ENCODE results near the gene EHMT2. TPM values are rescaled to one million over a fixed set of nuclear protein-coding genes. Genes with fewer than 3 reads are reported as not detected.

The EHMT2 gene
- total and polyA plus RNA-seq, 2 of the 8 experiments (the other 6 are each of a cell fraction or from before 2014, with no cell fraction given): 125 to 177 TPM

- TF ChIP-seq, protein P1, sequence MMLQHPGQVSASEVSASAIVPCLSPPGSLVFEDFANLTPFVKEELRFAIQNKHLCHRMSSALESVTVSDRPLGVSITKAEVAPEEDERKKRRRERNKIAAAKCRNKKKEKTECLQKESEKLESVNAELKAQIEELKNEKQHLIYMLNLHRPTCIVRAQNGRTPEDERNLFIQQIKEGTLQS (IDR thresholded peaks at IDR 0.05; ENCODE audit: insufficient read depth, low read depth, low read length): no peak
- TF ChIP-seq ZNF274 (IDR thresholded peaks at IDR 0.05; ENCODE audit: borderline replicate concordance, extremely low read depth, low read length) (no peak), ASH2L (IDR thresholded peaks at IDR 0.05; ENCODE audit: low read length) (no peak), MAFK (IDR thresholded peaks at IDR 0.05; ENCODE audit: low read depth, low read length) (no peak)
These were observed 10.1 kb downstream of the EHMT2 start (continued) for GRCh38 chr6:31887173-31888007.

Measured in H1 (cell line).